ENCODE data around the gene KIF6. TPM values are rescaled to one million over a fixed set of nuclear protein-coding genes. Genes with fewer than 3 reads are reported as not detected.
A peak's percentile ranks its signal among the peaks of the same experiment; 100 is the strongest.

The KIF6 gene
- polyA plus RNA-seq, 12 donors, result 1.1 to 2.1 (median 1.6) TPM; not detected in 2

DNA sequence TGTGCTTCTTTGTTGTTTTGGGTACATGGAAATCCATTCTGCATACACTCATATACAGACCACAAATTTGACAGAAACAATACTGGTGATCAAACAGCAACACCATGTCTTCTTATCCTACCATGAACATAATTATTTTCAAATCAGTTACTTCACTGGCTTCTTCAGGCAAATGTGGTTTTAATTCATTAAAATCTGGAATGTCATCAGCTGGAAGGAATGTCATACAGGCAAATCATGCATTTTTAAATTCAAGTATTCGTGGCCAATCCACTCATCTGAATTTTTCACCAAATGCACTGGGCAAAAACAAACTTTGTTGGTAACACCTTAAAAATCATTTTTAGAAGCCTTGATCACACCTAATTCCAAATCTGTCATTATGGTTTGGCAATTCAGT, 59.3 kb downstream of the KIF6 start:
- DNase-seq, result no peak

DNA sequence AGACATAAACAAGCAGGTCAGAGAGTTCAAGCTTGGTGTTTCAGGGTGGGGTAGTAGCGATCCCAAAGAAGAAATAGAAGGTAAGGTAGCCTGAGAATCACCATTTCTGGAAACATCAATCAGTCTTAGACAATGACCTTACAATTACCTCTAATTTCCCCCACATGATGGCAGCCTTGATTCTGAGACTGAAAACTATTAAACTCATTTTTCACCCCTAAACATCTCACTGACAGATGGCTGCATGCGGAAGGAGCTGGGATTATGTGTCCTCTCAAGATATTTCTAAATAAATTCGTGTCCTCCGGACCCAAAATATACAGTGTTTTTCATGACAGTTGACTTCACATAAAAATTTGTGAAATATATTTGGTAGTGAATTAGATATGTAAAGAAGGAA, 61.0 kb downstream of the KIF6 start:
- no peak for DNase-seq

DNA sequence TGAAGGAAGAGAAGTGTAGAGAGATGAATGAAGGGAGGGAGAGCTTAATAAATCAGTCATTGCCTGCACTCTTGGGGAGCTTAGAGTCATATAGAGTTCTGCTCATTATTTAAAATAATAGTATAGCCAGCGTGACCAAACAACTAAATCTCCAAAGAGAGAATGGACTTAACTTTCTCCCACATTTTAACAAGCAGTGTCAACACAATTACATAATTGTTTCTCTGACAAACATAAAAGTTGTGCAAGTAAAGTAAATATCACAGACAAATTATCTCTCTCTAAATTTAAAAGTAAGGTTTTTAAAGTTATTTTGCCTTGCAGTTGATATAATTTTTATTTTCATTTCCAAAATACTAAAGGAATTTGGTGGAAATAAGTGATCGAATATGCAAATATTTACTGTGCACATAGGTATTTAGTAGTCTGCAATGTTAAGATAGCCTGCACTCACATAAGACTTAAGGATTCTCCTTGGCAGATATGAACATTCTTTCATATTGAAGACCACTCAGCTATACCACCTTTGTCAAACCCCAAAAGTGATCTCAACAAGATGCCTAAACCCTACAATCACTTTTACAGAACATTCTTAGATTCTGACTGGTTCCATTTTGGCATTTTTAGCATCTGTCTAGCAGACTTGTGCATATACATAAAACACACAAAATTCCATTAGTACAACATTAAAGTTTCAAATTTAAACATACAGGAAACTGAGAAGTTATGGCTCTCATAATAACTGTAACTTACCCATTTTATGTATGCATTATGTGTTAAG, 67.7 kb downstream of the KIF6 start:
- DNase-seq, result no peak

DNA sequence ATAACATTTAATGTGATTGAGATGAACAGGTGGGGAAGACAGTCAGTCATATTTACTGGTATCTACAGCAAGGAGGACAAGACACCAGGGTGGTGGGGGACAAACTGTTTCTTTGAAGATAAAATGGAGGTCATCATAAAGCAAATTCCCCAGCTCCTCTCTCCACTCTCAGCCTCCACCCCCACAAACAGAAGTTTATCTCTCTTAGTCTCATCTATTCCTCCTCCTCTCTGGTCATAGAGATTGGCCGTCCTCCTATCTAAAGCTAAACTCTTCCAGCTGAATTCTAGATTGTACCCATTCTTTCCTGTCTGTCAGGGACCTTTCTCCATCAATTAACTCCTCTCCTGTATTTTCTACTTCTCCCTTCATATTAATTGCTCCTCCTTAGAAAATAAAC, 71.1 kb downstream of the KIF6 start:
- DNase-seq, result no peak

DNA sequence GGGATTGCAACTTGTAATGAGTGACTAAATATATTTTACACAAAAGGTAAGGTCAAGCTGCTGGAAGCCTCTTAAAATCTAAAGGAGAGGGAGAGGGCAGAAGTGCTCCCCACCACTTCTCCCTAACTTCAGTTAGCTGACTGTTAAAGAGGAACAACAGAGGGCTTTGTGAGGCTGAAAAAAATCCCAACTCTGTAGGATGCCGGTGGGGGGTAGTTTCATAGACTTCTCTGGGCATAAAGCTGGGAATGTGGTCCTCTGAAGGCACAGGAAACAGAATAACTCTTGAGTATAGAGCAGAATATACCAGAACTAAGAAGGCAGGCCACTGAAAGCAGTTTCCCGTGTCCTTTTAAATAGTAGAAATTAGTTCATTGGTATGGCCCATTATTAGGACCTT, 71.6 kb downstream of the KIF6 start:
- no peak for DNase-seq

DNA sequence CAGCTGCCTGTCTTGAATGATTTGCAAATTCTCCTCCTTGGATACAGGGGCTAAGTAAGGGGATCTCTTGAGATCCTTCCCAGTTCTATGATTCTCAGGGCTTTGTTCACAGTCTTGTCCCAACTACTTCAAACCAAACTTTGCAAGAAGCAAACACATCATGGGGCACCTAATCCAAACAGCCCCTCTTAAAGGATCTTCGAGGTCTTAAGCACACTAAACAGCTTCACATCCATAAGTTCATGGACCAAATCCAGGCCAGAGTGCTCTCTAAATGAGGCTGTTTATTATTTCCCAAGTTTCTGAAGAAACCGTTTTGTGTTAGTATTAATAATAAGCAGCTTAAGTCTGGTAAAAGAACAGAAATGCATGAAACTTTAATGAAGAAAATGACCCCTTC, 75.2 kb downstream of the KIF6 start:
- no peak for DNase-seq

DNA sequence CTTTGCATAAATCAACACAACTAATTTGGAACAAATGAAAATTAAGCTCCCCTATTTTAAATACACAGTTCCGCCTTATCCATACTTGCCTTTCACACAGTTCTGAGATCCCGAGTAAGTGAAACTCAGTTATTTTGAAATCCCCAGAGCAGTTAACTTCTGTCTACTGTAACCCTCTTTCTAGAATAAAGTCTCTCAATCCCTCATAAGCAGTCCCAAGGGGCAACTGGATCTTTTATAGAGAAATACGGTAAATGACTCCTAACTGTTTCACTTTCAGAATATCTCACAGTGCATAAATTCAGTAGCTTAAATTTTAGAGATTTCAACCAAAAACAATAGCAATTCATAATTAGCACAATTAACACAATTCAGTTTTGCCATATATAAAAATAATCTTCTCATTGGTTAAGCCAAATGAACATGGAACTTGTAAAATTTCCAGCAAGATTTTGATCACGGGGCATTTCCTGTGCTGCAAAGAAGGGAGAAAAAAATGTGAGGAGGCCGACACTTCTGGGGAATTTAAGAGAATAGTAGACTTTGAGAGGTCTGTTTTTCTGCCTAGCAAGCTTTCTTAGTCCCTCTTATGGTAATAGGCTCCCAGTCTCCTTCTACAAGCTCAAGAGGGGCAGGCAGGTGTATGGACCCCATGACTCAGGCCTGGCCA, 78.3 kb downstream of the KIF6 start:
- no peak for DNase-seq

DNA sequence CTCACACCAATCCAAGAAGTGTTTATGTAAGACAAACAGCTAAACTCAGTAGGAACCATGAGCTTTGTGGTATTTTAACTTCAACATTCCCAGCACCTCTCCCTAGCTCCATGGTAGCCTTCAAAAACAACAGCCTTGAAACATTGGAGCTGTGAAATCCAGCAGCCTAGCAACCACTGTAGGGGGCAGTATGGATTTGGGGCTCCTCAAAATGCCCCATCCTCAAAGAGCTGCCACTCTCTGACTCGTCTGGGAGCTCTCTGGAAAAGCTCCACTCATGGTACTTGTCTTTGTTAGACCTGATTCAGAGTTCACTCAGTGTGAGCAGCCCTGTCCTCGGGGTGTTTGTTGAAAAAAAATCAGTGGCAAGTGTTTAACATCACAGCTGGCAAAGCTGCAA, 82.9 kb downstream of the KIF6 start:
- no peak for DNase-seq

DNA sequence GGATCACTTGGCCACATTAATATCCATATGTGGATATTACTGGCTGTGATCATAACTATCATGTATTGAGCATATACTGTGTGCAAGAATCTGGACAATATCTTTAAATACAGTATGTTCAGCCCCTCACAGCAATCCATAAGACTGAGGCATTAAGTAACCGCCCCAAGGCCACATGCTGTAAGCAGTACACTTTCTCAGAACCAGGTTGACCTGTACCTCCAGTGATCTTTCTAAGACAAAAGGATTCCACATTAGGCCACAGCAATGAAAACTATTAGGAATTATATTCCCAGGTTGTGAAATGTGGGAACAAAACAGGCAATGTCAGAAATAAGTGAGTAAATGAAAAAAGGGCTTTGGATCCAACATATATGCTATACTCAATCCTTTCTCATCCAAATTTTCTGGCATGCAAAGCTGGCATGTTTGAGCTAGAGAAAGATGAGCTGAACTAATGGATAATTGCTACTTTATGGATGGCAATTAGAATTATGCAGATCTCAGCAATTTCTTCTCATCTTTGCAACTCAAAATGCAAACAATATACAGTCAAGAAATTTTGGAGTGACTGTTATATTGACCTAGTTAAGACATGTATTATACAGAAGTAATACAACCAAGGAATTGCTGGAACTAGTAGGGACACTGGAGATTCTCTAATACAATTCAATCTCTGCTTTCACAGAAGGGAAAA, 86.9 kb downstream of the KIF6 start:
- no peak for DNase-seq

DNA sequence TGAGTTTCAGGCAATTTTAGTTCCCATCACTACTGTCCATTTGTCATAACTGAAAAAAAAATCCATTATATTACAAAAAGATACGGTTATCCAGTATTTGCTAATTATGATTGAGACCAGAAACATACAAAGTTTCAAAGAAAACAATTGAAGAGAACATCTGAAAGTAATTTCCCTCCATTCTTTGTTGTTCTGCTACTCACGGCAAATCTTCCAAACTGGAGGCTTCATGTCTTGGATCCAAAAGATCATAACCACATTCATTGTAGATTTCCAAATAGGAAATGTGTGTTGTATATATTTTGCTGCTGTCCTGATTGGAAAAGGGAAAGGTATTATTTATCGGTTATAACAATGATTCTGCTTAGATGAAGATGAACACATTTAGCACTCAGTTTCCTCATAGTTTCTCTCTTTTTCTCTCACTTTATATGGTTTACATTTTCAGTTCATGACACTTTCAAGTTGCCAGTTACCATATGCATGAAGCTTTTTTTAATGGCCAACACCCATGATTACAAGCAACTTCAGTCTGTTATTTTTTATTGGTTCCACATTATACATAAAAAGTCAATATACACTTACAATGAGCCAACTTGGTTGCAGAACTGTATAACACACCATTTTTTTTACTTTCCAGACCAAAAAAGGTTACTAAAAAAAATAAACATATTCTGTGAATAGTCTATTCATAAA, 90.4 kb downstream of the KIF6 start:
- DNase-seq, result no peak

DNA sequence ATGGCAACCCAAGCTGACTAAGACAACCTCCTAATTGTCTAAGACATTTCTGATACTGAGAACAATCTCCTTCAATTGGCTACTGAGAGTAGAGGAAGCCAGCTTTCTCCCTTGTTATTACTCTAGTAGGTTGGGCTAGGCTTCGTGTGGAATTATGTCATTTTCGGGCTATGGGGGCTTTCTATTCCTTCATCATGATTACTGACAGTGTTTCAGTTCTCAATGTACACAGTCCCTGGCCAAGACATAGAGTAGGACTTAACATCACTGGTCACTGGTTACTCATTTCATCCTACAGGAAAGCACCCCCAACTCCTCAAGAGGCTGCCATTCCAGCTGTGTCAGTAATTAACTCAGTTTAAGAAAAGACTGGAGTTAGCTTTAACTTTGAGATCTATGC, 100.0 kb downstream of the KIF6 start:
- no peak for DNase-seq

DNA sequence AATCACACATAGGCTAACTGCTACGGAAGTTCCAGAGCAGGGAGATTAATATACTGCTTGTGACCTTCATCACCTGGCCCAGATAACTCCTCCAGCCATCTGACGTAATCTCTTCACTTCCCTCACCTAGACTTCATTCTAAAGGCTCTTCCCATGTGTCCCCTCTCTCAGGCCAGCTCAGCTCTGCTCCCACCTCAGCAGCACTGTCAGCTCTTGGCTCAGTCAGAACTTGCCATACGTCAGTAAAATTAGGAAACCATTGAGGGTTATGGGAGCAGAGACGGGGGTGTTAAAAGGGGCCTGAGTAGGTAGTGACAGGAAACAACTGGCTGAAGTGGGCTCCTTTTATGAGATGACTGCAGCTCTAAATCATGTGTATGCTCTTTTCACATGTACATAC, 101.5 kb downstream of the KIF6 start:
- no peak for DNase-seq

DNA sequence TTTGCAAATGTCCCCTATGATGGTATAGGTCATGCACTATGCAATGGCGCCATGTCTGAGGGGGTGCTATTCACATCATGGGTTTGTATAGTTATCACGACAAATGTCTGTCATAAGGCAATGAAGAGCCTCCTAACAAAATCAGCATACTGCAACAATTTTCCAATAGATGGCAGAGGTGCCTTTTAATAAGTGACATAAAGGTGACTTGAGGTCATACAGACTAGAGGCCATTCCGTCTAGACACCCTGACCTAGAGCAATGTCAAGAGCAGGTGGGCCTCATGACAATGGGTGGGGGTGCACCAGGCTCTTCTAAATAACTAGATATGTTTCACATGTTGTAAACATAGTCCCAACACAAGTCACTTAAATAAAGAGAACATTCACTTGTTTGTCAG, 107.7 kb downstream of the KIF6 start:
- DNase-seq, result no peak

DNA sequence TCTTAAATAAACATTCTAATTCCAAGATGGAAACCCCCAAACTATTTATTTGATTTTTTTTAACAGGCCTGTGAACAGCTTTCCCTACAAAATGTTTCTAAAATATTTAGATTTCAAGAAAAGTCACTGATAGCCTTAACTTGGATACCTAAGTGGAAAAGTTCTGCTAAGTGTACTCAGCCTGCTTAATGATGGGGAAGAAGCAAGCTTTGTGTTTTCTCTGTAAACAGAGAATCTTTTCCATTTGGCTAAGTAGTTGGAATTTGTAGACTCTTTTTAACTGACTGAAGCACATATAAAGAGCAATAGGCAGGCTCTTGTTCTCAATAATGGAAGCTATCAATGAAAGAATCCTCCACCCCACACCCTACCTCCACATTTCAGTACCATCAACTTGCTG, 108.2 kb downstream of the KIF6 start:
- DNase-seq, result no peak

DNA sequence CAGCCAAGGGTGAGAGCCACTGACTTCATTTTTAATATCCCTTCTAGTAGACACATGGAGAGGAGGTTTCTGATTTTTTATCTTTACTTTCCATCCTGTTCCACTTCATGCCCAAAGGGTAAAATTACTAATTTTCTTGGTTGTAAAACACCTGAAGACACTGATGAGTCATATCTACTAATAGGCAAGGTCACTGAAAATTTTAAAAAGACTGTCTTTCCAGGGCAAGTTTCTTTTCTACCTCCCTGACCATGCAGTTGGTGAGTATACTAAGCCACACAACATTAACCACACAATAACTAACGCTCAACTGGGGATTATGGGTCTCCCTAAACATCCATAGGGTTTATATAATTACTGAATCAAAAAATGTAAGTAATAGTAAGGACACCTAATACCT, 109.6 kb downstream of the KIF6 start:
- DNase-seq, result no peak

DNA sequence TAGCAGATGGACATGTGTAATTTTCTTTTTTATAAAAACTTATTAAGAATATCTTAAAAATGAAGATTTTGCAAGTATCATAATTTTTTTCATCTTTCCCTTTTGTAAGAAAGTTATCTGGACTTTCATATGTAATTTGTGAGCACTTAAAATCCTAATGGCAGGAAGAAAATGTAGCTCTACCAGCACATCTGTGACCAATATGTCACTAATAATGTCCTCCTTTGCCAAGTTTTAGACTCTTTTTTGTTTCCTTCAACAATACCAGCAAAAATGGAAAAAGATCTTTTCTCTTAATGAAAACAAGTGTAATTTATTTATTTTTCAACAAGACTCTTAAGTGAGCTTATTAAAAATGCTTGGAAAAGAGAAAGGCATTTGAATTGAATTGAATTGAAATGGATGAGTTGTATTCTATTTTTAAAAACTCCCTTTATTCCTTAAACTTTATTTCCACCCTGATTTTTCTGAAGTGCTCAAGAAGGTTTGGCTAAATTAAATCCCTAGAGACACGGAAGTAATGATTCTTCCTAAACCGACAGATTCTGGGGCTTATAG, 110.7 kb downstream of the KIF6 start:
- DNase-seq, result peak; percentile 33

DNA sequence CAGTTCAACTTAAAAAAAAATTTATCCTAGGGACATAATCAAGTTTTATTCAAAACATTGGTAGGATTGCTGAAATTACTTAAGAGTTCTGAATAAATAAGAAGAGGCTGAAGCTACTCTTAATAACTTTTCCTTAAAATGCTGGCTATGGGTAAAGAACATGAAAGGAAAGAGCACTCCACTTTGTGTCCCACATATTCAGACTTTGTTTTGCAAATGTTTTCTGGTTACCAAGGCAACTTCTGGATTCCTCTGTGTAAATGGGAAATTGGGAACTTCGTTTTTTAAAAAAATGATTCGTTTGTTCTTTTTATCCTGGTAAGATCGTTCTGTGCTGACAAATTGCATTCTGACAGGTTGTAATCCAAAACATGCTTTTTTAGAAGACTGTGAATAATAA, 115.0 kb downstream of the KIF6 start:
- peak; percentile 88 for DNase-seq

DNA sequence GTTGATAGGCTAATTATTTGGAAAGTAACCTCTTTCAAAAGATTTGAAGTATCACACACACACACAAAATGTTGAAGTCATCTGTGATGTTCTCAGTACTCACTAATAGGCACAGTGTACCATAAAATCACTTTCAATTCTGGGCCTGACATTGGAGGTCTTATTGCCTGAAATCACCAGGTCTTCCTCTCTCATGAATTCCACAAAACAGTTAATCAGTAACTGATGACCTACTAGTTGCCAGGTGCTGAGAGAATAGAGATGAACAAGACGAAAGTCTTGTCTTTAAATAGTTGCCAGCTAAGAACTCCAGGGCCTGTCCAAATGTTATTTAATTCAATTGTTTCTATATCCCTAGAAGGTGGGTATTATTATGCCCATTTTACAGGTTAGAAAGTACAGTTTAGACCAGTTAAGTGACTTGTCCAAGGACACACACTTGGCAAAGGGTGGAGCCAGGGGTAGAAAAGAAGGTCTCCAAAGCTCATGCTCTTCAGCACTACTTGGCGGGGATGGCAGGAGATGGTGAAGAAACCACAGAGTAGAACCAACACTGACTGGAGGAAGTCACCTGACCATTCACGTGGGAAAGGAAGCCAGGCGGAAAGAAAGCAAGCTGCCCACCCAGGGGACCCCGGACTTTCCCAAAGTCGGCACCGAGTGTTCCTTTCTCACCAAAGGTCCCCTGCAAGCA, 116.4 kb downstream of the KIF6 start:
- DNase-seq, result no peak

DNA sequence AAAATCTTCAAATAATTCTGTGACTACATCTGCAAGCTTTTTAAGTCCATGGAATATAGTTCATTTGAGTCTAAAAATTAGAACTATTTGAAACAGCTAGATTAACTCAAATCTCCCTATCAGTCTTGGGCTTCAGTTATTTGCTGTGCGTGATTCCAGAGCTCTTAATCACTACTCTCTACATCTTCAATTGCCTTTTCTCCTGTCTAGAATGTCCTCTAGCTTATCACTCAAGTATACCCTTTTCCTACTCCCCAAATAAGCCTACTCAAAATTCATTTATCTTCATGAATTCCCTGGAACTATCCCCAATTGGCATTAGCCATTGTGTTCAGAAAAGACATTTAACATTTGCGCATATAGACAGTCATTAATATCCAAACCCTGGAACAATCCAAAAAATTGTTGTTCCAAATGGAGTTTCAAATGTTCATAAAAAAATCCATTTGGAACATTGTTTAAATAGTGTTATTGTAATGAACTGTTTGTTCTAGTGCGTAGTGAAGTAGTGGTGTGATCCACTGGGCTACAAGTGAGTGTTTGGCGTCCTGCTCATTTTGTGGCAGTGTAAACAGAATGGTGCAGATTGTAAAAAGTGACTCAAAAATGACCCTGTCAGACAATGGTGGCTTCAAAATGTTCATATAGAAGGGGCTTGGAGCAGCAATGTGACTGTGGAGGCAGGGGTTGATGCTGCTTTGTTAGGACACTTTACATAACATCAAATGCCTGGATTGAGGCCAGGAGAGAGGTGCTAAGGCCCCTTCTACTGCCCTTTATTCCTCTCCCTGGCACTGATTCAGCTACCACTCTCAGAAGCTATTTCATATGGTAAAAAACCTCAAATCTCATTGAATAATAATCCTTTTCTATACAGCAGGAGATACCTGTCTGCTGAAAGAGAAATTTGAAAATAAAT, 122.3 kb downstream of the KIF6 start:
- no peak for DNase-seq

DNA sequence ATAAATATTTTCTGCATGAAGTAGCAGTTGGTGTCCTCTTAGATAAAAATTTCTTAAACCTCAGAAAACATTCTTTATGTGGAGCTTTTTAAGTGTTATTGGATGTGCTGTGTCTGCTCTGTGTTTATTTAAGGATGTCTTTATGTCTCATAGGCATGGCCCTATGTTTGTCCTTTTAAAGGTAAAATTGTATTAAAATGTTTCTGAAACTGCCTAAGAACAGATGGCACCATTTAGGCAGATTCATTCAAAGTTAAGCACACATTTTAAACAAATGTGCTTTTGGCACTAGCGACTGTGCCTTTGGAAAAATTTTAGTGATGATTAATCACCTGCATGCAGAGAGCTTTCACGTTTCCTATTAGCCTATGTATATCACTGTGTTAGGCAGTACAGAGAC, 125.2 kb downstream of the KIF6 start:
- no peak for DNase-seq

Measured in muscle of arm (tissue), 12 donors.